Measurements from ENCODE around the gene CRAMP1.

DNA sequence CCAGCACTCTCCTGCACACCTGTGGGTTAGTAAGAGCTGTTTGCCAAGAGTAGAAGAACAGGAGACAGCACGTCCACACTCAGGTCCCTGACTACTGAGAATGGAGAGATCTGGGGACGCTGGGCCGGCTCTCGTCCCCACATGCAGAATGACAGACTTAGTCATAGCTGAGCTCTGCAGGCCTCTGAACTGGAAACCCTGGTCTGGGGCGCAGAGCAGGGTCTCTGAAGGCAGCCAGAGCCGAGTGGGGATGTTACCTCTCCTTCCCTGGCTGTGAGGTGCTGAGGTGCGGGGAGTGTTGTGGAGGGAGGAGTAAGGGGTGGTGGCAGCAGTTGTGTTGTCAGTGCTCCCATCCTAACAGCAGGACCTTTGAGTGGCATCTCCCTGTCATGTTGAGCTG lies 58.7 kb downstream of the CRAMP1 start:
- no peak for TF ChIP-seq EP300 (IDR thresholded peaks at IDR 0.05)
- TF ChIP-seq, protein P1, sequence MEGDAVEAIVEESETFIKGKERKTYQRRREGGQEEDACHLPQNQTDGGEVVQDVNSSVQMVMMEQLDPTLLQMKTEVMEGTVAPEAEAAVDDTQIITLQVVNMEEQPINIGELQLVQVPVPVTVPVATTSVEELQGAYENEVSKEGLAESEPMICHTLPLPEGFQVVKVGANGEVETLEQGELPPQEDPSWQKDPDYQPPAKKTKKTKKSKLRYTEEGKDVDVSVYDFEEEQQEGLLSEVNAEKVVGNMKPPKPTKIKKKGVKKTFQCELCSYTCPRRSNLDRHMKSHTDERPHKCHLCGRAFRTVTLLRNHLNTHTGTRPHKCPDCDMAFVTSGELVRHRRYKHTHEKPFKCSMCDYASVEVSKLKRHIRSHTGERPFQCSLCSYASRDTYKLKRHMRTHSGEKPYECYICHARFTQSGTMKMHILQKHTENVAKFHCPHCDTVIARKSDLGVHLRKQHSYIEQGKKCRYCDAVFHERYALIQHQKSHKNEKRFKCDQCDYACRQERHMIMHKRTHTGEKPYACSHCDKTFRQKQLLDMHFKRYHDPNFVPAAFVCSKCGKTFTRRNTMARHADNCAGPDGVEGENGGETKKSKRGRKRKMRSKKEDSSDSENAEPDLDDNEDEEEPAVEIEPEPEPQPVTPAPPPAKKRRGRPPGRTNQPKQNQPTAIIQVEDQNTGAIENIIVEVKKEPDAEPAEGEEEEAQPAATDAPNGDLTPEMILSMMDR (IDR thresholded peaks at IDR 0.05) = no peak
- TF ChIP-seq POLR2A (IDR thresholded peaks at IDR 0.05) = no peak
- TF ChIP-seq POLR2AphosphoS5 (IDR thresholded peaks at IDR 0.05) = no peak
